ENCODE data around the gene F7. TPM values are rescaled to one million over a fixed set of nuclear protein-coding genes. Genes with fewer than 3 reads are reported as not detected.

Gene F7
- total and polyA plus RNA-seq, 2 of the 4 experiments (the other 2 are of a cell fraction), result under 0.01 to 0.07 TPM

GRCh38 chr13:113096745-113097305 lies 8.8 kb upstream of the F7 start:
- no peak overlapping the region for H3K4ac ChIP-seq (ENCODE audit: low read depth, low read length)
- no peak overlapping the region for H3K4me2 ChIP-seq (ENCODE audit: low read depth, low read length)
- intact Hi-C loops (cut with micrococcal nuclease) (no loop called here), in situ Hi-C loops (cut with MboI; ENCODE audit: low sequenced_read_pairs) (no loop called here), dilution Hi-C loops (cut with HindIII; ENCODE audit: low sequenced_read_pairs, unreplicated experiment) (no loop called here)
- DNase-seq (no peak), ATAC-seq (ENCODE audit: low read depth) (no peak)
- no peak overlapping the region for H4K91ac ChIP-seq (ENCODE audit: insufficient read depth, low read depth, low read length)
- no peak overlapping the region for H3K23ac ChIP-seq (ENCODE audit: low read depth, low read length)
- no peak overlapping the region for H4K8ac ChIP-seq (ENCODE audit: low read depth in 2 of 2, low read length in 2 of 2)
- H3K18ac ChIP-seq (ENCODE audit: low read depth, low read length), result no peak overlapping the region
- POLR2A ChIA-PET (ENCODE audit: unreplicated experiment), result no interaction called here
- no peak overlapping the region for H2BK120ac ChIP-seq (ENCODE audit: low read depth, low read length)
- no peaks in the 10 kb centered on the region for H3K79me1 ChIP-seq (ENCODE audit: low read depth in 1 of 2, low read length in 2 of 2)
- no peaks in the 10 kb centered on the region for H4K20me1 ChIP-seq (ENCODE audit: insufficient read depth, low read length)
- H3K36me3 ChIP-seq (ENCODE audit: control insufficient read depth, insufficient read depth, low read length), result no peaks in the 10 kb centered on the region
- no peak overlapping the region for H2AFZ ChIP-seq (replicated peaks; ENCODE audit: low read length, poor library complexity)
- no peak overlapping the region for H3K9ac ChIP-seq (ENCODE audit: low read depth, low read length)
- no peak overlapping the region for H3K56ac ChIP-seq (ENCODE audit: extremely low read depth, insufficient read depth, low read length)
- no peak overlapping the region for H2AK5ac ChIP-seq (ENCODE audit: low read depth, low read length)
- WGBS, 2 experiments (ENCODE audit: extremely low coverage in 2 of 2, insufficient read length in 1 of 2), result 83% methylated on average over 31 of the region's 52 CpGs; no CpG with 5 or more reads in 1 of the 2 experiments
- H2AK9ac ChIP-seq (replicated peaks; ENCODE audit: low read depth, low read length, poor library complexity), result no peak overlapping the region
- H3K27me3 ChIP-seq (ENCODE audit: control insufficient read depth, insufficient read depth, low read length), result peaks cover 32% of the 10 kb centered on the region
- no peak overlapping the region for H2BK15ac ChIP-seq (ENCODE audit: low read depth, low read length)
- H3K4me3 ChIP-seq (ENCODE audit: insufficient read depth, low read depth, low read length), result no peak overlapping the region
- H3K9me1 ChIP-seq (ENCODE audit: insufficient read depth, low read length), result peaks cover 2% of the 10 kb centered on the region; the same call in 1 of the 2 replicates
- no peak overlapping the region for H2BK5ac ChIP-seq (ENCODE audit: low read depth, low read length, poor library complexity, severe bottlenecking)
- no peak for TF ChIP-seq BHLHE40 (IDR thresholded peaks at IDR 0.05; ENCODE audit: low read depth, low read length)
- no peak for TF ChIP-seq MAZ (IDR thresholded peaks at IDR 0.05; ENCODE audit: borderline replicate concordance, low read depth, low read length)
- no peak for TF ChIP-seq SMC3 (IDR thresholded peaks at IDR 0.05; ENCODE audit: low read depth, low read length)
- TF ChIP-seq USF2 (IDR thresholded peaks at IDR 0.05; ENCODE audit: low read depth, low read length), result no peak
- no peak for TF ChIP-seq CTCF (conservative IDR thresholded peaks at IDR 0.05; ENCODE audit: low read depth, low read length)
- no peak for TF ChIP-seq MXI1 (IDR thresholded peaks at IDR 0.05; ENCODE audit: borderline replicate concordance, low read depth, low read length)
- TF ChIP-seq RCOR1 (IDR thresholded peaks at IDR 0.05; ENCODE audit: insufficient replicate concordance, low read length), result no peak
- no peak for TF ChIP-seq CHD1 (IDR thresholded peaks at IDR 0.05; ENCODE audit: low read depth, low read length)
- TF ChIP-seq POLR2A (IDR thresholded peaks at IDR 0.05; ENCODE audit: low read depth, low read length), result no peak
- TF ChIP-seq ELK1 (IDR thresholded peaks at IDR 0.05; ENCODE audit: borderline replicate concordance, low read depth, low read length), result no peak
- no peak for TF ChIP-seq RAD21 (IDR thresholded peaks at IDR 0.05; ENCODE audit: low read length)
- no peak for TF ChIP-seq CEBPB (IDR thresholded peaks at IDR 0.05; ENCODE audit: low read depth, low read length)
- TF ChIP-seq MAFK (IDR thresholded peaks at IDR 0.05; ENCODE audit: low read depth, low read length), result no peak
- TF ChIP-seq NFE2L2 (IDR thresholded peaks at IDR 0.05; ENCODE audit: low read depth, low read length), result no peak
- no peak for TF ChIP-seq FOS (IDR thresholded peaks at IDR 0.05; ENCODE audit: low read depth, low read length)
- TF ChIP-seq RFX5 (IDR thresholded peaks at IDR 0.05; ENCODE audit: low read depth, low read length), result no peak
- CTCF ChIA-PET, result no interaction called here
- 0 out of 2 replicates have a peak, but pooled peaks cover 4% of the 10 kb centered on the region for H3K4me1 ChIP-seq (ENCODE audit: control insufficient read depth, insufficient read depth, low read length)
- H4K5ac ChIP-seq (ENCODE audit: low read depth, low read length), result no peak overlapping the region
- no peak overlapping the region for H3K27ac ChIP-seq (ENCODE audit: insufficient read depth, low read length)
- no peaks in the 10 kb centered on the region for H3K9me3 ChIP-seq (ENCODE audit: control insufficient read depth, insufficient read depth, low read length)
- H3K14ac ChIP-seq (replicated peaks; ENCODE audit: low read depth, low read length), result no peak overlapping the region
- H2BK20ac ChIP-seq (ENCODE audit: low read depth, low read length), result no peak overlapping the region
- no TSS peak for BruUV-seq (replicated peaks)
